ENCODE results near the gene C16orf89. TPM values are rescaled to one million over a fixed set of nuclear protein-coding genes. Genes with fewer than 3 reads are reported as not detected.
"Not testable (repeated sequence)": the region's sequence is repeated elsewhere in the genome, so short reads cannot be mapped to it uniquely, and the experiment has no call there.

Gene C16orf89
- polyA plus RNA-seq (2012; ENCODE audit: insufficient read depth, insufficient read length, low read depth) = not detected

GRCh38 chr16:5065813-5066212 lies at the start of gene C16orf89:
Gene C16orf89 (minus strand): TSS chr16:5065956. CDS start chr16:5065908, 48 bp downstream.
- Histone ChIP-seq H3K36me3 (no peaks in the 10 kb centered on the region), H3K9me3 (no peaks in the 10 kb centered on the region; the same call in 1 of the 2 replicates), H3K27me3 (peaks cover 59% of the 10 kb centered on the region), H3K4me3 (ENCODE audit: low read depth, low read length) (no peak within 1 kb of the TSS), H3K4me1 (no peaks in the 10 kb centered on the region)
- no peak for TF ChIP-seq CTCF (IDR thresholded peaks at IDR 0.05; ENCODE audit: low read depth, low read length)
- no peak for DNase-seq

- H3K4me1 ChIP-seq; H3K9me3 ChIP-seq; H3K4me3 ChIP-seq (ENCODE audit: low read depth, low read length); H3K27me3 ChIP-seq; H3K36me3 ChIP-seq; DNase-seq: not testable (repeated sequence)
These were observed 45.2 kb upstream of the C16orf89 start for GRCh38 chr16:5110933-5111332.

- H3K9me3 ChIP-seq = no peaks in the 10 kb centered on the region
- DNase-seq = no peak
- no peaks in the 10 kb centered on the region for H3K27me3 ChIP-seq
- no peaks in the 10 kb centered on the region for H3K36me3 ChIP-seq
- no peaks in the 10 kb centered on the region; the same call in 1 of the 2 replicates for H3K4me1 ChIP-seq
- no peak for TF ChIP-seq CTCF (IDR thresholded peaks at IDR 0.05; ENCODE audit: low read depth, low read length)
- H3K4me3 ChIP-seq (ENCODE audit: low read depth, low read length) = no peak overlapping the region
These were observed 42.9 kb upstream of the C16orf89 start for GRCh38 chr16:5108505-5109158.

- not testable (repeated sequence) for DNase-seq, H3K36me3 ChIP-seq, H3K9me3 ChIP-seq
These were observed 39.3 kb upstream of the C16orf89 start for GRCh38 chr16:5105039-5105438.

GRCh38 chr16:5103296-5104032 lies 37.7 kb upstream of the C16orf89 start:
- H3K36me3 ChIP-seq, DNase-seq: not testable (repeated sequence)

More at GRCh38 chr16:5105039-5105438, 39.3 kb upstream of the C16orf89 start:
- not testable (repeated sequence) for H3K4me1 ChIP-seq; H3K4me3 ChIP-seq (ENCODE audit: low read depth, low read length); H3K27me3 ChIP-seq

GRCh38 chr16:5099174-5099573 lies 33.4 kb upstream of the C16orf89 start:
- not testable (repeated sequence) for H3K36me3 ChIP-seq; H3K9me3 ChIP-seq; DNase-seq; H3K4me3 ChIP-seq (ENCODE audit: low read depth, low read length); H3K27me3 ChIP-seq; H3K4me1 ChIP-seq

More at GRCh38 chr16:5103296-5104032, 37.7 kb upstream of the C16orf89 start:
- not testable (repeated sequence) for H3K4me3 ChIP-seq (ENCODE audit: low read depth, low read length); H3K4me1 ChIP-seq; H3K27me3 ChIP-seq; H3K9me3 ChIP-seq

- H3K4me3 ChIP-seq (ENCODE audit: low read depth, low read length) = peak overlapping the region; percentile 58
- not testable (repeated sequence) for H3K9me3 ChIP-seq, H3K4me1 ChIP-seq, H3K36me3 ChIP-seq, H3K27me3 ChIP-seq
- DNase-seq = peak; percentile 58
These were observed 32.7 kb upstream of the C16orf89 start for GRCh38 chr16:5098221-5099159.

GRCh38 chr16:5097470-5098220 lies 31.9 kb upstream of the C16orf89 start, which contains the start of gene EEF2KMT:
Gene EEF2KMT (minus strand): TSS chr16:5097795. CDS start chr16:5097739, 56 bp downstream.
- peak within 1 kb of the TSS; percentile 71 for H3K4me3 ChIP-seq (ENCODE audit: low read depth, low read length)
- H3K9me3 ChIP-seq, H3K27me3 ChIP-seq, H3K36me3 ChIP-seq, H3K4me1 ChIP-seq: not testable (repeated sequence)
- peak; percentile 100 for DNase-seq

- H3K9me3 ChIP-seq, H3K27me3 ChIP-seq, H3K36me3 ChIP-seq, H3K4me1 ChIP-seq: not testable (repeated sequence)
- DNase-seq = peak; percentile 65
- H3K4me3 ChIP-seq (ENCODE audit: low read depth, low read length) = peak overlapping the region; percentile 71
These were observed 31.3 kb upstream of the C16orf89 start for GRCh38 chr16:5097061-5097469.

- not testable (repeated sequence) for H3K9me3 ChIP-seq, H3K36me3 ChIP-seq, DNase-seq, H3K27me3 ChIP-seq, H3K4me1 ChIP-seq
- peak overlapping the region; percentile 71 for H3K4me3 ChIP-seq (ENCODE audit: low read depth, low read length)
These were observed 30.8 kb upstream of the C16orf89 start for GRCh38 chr16:5096437-5097060.

GRCh38 chr16:5095145-5095830 lies 29.5 kb upstream of the C16orf89 start:
- DNase-seq; H3K9me3 ChIP-seq; H3K27me3 ChIP-seq; H3K4me1 ChIP-seq; H3K36me3 ChIP-seq; H3K4me3 ChIP-seq (ENCODE audit: low read depth, low read length): not testable (repeated sequence)

Measured in BE2C (cell line).